Sigmoid colon (tissue), 7 donors: ENCODE results near the gene OR1J4. TPM values are rescaled to one million over a fixed set of nuclear protein-coding genes. Genes with fewer than 3 reads are reported as not detected.

Experiments used
- DNase-seq: peaks from one replicate; pipeline ENCODE4 v3.0.0-alpha.2; 2019
- H3K27ac ChIP-seq, 4 donors: fragments of 200-600 bp; sonication (generic); one replicate each; pipeline ENCODE4 v1.5.1; 2016 to 2019; ENCODE audit warnings: mild to moderate bottlenecking in 1 of 4
- H3K27me3 ChIP-seq, 3 donors: fragments of 200-600 bp; sonication (generic); one replicate each; pipeline ENCODE4 v1.5.1; 2019; ENCODE audit warnings: mild to moderate bottlenecking in 1 of 3
- H3K36me3 ChIP-seq, 4 donors: fragments of 200-600 bp; sonication (generic); one replicate each; pipeline ENCODE4 v1.5.1; 2016 to 2019
- H3K4me1 ChIP-seq, 4 donors: fragments of 200-600 bp; sonication (generic); one replicate each; pipeline ENCODE4 v1.5.1; 2017 to 2019
- H3K4me3 ChIP-seq, 4 donors: fragments of 200-600 bp; sonication (generic); one replicate each; pipeline ENCODE4 v1.5.1; 2017 to 2019; ENCODE audit warnings: mild to moderate bottlenecking in 2 of 4, moderate library complexity in 1 of 4
- H3K9me3 ChIP-seq, 4 donors: fragments of 200-600 bp in 3 of 4; sonication (generic) in 3 of 4; one replicate each; pipeline versions ENCODE4 v1.5.1 to v1.6.1; 2013 to 2019
- EP300 ChIP-seq, 4 donors: sonication (generic); formaldehyde crosslinking; IDR thresholded peaks; one replicate each; pipeline ENCODE4 v1.6.1; 2017; ENCODE audit warnings: antibody characterized with exemption in 4 of 4
- POLR2A ChIP-seq, 2 donors: fragments of 450-650 bp; IDR thresholded peaks; one replicate each; pipeline ENCODE4 v1.6.1; 2016; ENCODE audit warnings: antibody characterized with exemption in 2 of 2, mild to moderate bottlenecking in 2 of 2, moderate library complexity in 2 of 2
- POLR2AphosphoS5 ChIP-seq, 4 donors: sonication (generic); formaldehyde crosslinking; IDR thresholded peaks; one replicate each; pipeline ENCODE4 v1.6.1; 2017; ENCODE audit warnings: antibody characterized with exemption in 4 of 4
- WGBS, 2 donors: extraction: QIAGEN DNeasy Blood & Tissue Kit; methylation state at CpG; one replicate each; pipeline ENCODE4 v1.1.7; 2013; 5-methylcytosine and 5-hydroxymethylcytosine counted together
- intact Hi-C: fragments of 100-400 bp; cut with DNase I; formaldehyde crosslinking; loops from one replicate; pipeline ENCODE4 v1.15.1; 2023
- polyA plus RNA-seq, 3 donors: library from polyadenylated mRNA; stranded (reverse); fragments of 200-250 nt; gene quantifications; one replicate each; pipeline ENCODE4 v1.2.3, GENCODE V29; 2013
- total RNA-seq, 4 donors: library from RNA; depleted of rRNA; stranded (reverse); fragments of >200 nt; gene quantifications; one replicate each; pipeline ENCODE4 v1.1.0, GENCODE V29; 2016
- TF ChIP-seq, protein P1 (sequence below), 4 experiments: fragments of 450-650 bp in 3 of 4; fragments of 200-600 bp in 1 of 4; IDR thresholded peaks; one replicate each; pipeline ENCODE4 v1.5.1; 2016 to 2019; ENCODE audit warnings: antibody characterized with exemption in 4 of 4, mild to moderate bottlenecking in 3 of 4, moderate library complexity in 2 of 4
- donor health status: healthy with polysubstance abuse.
- donor health status: Bipolar disorder and iron deficiency.
- donor health status: healthy.

The OR1J4 gene
- total and polyA plus RNA-seq, 7 donors, result not detected

DNA sequence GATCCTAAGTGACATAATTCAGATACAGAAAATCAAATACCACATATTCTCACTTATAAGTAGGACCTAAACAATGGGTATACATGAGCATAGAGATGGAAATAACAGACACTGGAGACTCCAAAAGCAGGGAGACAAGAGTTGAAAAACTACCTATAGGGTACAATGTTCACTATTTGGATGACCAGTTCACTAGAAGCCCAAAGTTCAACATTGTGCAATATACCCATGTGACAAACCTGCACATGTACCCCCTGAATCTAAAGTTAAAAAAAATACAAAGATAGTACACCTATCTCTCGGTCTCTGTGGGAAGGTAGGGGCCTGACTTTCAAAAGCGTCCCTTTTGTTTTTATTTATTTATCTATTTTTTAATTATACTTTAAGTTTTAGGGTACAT lies 19.8 kb downstream of the OR1J4 start:
- intact Hi-C loops, result no loop called here
- 61 to 74% methylated on average over 2 of the region's 2 CpGs for WGBS, 2 donors

DNA sequence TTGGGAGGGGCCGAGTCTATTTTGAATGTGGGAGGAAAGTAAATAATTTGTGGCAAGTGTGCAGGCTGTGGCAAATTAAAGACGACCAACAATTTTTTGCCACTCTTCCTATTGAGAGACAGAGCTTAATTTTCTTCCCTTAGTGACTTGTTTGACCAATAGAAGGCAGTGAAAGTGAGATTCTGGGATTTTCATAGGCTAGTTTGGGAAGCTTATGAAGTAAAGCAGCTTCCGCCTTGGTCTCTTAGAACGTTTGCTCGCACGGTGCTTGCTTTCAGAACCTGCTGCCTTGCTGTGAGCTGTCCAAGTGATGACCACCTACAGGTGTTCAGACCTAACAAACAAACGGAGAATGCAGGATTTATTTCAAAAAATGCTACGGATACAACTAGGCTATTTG lies 27.3 kb downstream of the OR1J4 start:
- Histone ChIP-seq H3K4me3 (no peak overlapping the region), H3K4me1 (no peaks in the 10 kb centered on the region), H3K27ac (no peak overlapping the region), H3K9me3 (peaks cover 0 to 2% (median 0%) of the 10 kb centered on the region in 4 donors), H3K27me3 (no peaks in the 10 kb centered on the region), H3K36me3 (no peaks in the 10 kb centered on the region)
- DNase-seq, result no peak
- intact Hi-C loops, result no loop called here
- 59 to 62% methylated on average over 8 of the region's 8 CpGs for WGBS, 2 donors
- TF ChIP-seq, protein P1, sequence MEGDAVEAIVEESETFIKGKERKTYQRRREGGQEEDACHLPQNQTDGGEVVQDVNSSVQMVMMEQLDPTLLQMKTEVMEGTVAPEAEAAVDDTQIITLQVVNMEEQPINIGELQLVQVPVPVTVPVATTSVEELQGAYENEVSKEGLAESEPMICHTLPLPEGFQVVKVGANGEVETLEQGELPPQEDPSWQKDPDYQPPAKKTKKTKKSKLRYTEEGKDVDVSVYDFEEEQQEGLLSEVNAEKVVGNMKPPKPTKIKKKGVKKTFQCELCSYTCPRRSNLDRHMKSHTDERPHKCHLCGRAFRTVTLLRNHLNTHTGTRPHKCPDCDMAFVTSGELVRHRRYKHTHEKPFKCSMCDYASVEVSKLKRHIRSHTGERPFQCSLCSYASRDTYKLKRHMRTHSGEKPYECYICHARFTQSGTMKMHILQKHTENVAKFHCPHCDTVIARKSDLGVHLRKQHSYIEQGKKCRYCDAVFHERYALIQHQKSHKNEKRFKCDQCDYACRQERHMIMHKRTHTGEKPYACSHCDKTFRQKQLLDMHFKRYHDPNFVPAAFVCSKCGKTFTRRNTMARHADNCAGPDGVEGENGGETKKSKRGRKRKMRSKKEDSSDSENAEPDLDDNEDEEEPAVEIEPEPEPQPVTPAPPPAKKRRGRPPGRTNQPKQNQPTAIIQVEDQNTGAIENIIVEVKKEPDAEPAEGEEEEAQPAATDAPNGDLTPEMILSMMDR (IDR thresholded peaks at IDR 0.05), result no peak
- no peak for TF ChIP-seq POLR2AphosphoS5 (IDR thresholded peaks at IDR 0.05)
- no peak for TF ChIP-seq POLR2A (IDR thresholded peaks at IDR 0.05)
- TF ChIP-seq EP300 (IDR thresholded peaks at IDR 0.05), result no peak

More for the DNA sequence above, 19.8 kb downstream of the OR1J4 start:
- Histone ChIP-seq H3K4me3 (no peak overlapping the region), H3K9me3 (peaks cover 0 to 2% (median under 1%) of the 10 kb centered on the region in 4 donors), H3K4me1 (no peaks in the 10 kb centered on the region), H3K27ac (no peak overlapping the region), H3K36me3 (no peaks in the 10 kb centered on the region), H3K27me3 (no peaks in the 10 kb centered on the region)
- TF ChIP-seq, protein P1 (IDR thresholded peaks at IDR 0.05), result no peak
- TF ChIP-seq EP300 (IDR thresholded peaks at IDR 0.05) (no peak), POLR2A (IDR thresholded peaks at IDR 0.05) (no peak), POLR2AphosphoS5 (IDR thresholded peaks at IDR 0.05) (no peak)
- no peak for DNase-seq

DNA sequence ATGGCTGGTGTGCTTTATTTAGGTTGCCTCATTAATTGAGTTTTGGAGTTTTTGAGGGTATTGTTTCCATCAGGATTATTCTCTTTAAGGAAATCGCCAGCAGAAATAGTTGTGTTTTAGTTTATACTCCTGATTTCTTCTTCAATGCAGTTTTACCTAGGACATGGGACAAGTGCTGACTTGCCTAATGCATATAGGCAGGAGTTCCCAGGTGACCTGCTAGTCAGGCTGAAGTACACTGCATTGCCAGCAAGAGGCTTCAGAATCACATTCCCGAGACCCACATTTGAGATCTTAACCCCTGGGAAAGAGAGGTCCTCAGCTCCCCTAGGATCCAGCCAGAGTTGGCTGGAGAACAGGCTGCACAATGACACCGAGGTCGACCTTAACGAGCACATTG lies 32.4 kb downstream of the OR1J4 start:
- WGBS, 2 donors, result 77 to 82% methylated on average over 5 of the region's 5 CpGs
- no peak overlapping the region for H3K4me3 ChIP-seq

DNA sequence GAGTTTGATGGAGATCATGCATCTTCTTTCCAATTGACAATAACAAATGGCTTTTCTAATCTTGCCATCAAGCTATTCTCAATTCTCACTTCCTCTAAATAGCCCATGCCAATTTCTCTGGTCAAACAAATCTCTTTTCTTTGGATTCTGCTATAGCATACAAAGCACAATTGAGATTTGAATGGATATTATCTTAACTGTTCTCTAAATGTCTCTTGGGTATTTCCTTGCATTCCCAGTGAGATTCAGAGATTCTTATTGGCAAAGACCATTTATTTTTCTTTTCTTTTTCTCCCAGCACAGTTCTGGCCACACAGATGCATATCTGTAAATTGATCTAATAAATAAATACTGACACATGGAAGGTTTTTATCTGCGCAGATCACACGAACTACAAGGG lies 33.9 kb downstream of the OR1J4 start, which contains the start of gene OR1N2:
Gene OR1N2 (plus strand): TSS at position 301 of the 400 bp plus-strand sequence. CDS start 100 bp downstream, outside the sequence.
- TF ChIP-seq EP300 (IDR thresholded peaks at IDR 0.05), result no peak
- TF ChIP-seq, protein P1 (IDR thresholded peaks at IDR 0.05), result no peak
- intact Hi-C loops, result no loop called here
- Histone ChIP-seq H3K36me3 (no peaks in the 10 kb centered on the region), H3K27ac (no peak within 1 kb of the TSS), H3K4me3 (no peak within 1 kb of the TSS), H3K27me3 (no peaks in the 10 kb centered on the region), H3K9me3 (no peaks in the 10 kb centered on the region), H3K4me1 (no peaks in the 10 kb centered on the region)
- DNase-seq, result no peak
- WGBS, 2 donors, result 75 to 81% methylated on average over 2 of the region's 2 CpGs

More for the DNA sequence above, 32.4 kb downstream of the OR1J4 start:
- no peak for DNase-seq
- no peaks in the 10 kb centered on the region for H3K9me3 ChIP-seq
- H3K4me1 ChIP-seq, result no peaks in the 10 kb centered on the region
- no peaks in the 10 kb centered on the region for H3K36me3 ChIP-seq
- intact Hi-C loops, result no loop called here
- no peak for TF ChIP-seq POLR2AphosphoS5 (IDR thresholded peaks at IDR 0.05)
- no peak for TF ChIP-seq EP300 (IDR thresholded peaks at IDR 0.05)
- TF ChIP-seq, protein P1 (IDR thresholded peaks at IDR 0.05), result no peak
- no peak for TF ChIP-seq POLR2A (IDR thresholded peaks at IDR 0.05)
- H3K27ac ChIP-seq, result no peak overlapping the region
- H3K27me3 ChIP-seq, result no peaks in the 10 kb centered on the region

DNA sequence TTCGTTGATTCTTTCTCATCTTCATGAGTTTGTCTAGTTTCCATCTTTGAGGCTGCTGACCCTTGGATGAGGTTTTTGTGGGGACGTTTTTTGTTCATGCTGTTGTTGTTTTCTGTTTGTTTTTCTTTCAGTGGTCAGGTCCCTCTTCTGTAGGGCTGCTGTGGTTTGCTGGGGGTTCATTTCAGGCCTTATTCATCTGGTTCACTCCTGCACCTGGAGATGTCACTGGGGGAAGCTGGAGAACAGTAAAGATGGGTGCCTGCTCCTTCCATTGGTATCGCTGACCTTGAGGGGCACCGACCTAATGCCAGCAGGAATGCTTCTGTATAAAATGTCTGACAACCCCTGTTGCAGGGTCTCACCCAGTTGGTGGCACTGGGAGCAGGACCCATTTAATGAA lies 42.5 kb downstream of the OR1J4 start:
- Histone ChIP-seq H3K36me3 (no peaks in the 10 kb centered on the region), H3K9me3 (no peaks in the 10 kb centered on the region), H3K27ac (no peak overlapping the region), H3K27me3 (no peaks in the 10 kb centered on the region), H3K4me1 (no peaks in the 10 kb centered on the region), H3K4me3 (no peak overlapping the region)
- TF ChIP-seq, protein P1 (IDR thresholded peaks at IDR 0.05), result no peak
- TF ChIP-seq EP300 (IDR thresholded peaks at IDR 0.05) (no peak), POLR2A (IDR thresholded peaks at IDR 0.05) (no peak), POLR2AphosphoS5 (IDR thresholded peaks at IDR 0.05) (no peak)
- WGBS, 2 donors, result 73 to 84% methylated on average over 4 of the region's 4 CpGs
- no peak for DNase-seq
- intact Hi-C loops, result no loop called here
